ENCODE results near the gene PTGFR. TPM values are rescaled to one million over a fixed set of nuclear protein-coding genes. Genes with fewer than 3 reads are reported as not detected.

PTGFR gene
- polyA plus RNA-seq, 1 donor (not counting 4 experiments of a cell fraction or from before 2014, with no cell fraction given) = not detected

DNA sequence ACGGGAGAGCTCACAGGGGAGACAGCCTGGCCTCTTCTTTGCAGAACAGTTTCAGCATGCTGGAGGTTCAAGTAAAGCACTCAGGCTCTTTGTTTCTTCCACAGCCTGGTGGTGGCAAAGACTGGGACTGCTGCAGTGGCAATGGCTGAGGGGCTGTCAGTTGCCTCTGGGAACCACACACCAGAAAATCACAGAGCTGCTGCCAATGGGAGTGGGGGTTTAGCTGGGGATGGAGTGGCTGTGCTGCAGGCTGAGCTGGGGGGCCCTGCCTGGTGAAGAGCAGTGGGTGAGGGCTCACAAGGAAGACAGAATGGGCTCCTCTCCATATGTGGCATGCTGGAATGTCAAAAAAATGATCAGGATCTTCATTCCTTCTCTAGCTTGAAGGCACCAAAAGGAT, 25.6 kb upstream of the PTGFR start:
- DNase-seq (ENCODE audit: low read depth, low spot score) (no peak), FAIRE-seq (no peak)
- H3K4me1 ChIP-seq (ENCODE audit: control insufficient read depth, extremely low read depth, insufficient read depth, low read length) = no peaks in the 10 kb centered on the region
- no peak overlapping the region for H2AFZ ChIP-seq (ENCODE audit: control insufficient read depth, low read length)
- H3K9me1 ChIP-seq (ENCODE audit: control insufficient read depth, extremely low read depth, insufficient read depth, low read length) = no peaks in the 10 kb centered on the region
- no peaks in the 10 kb centered on the region for H3K79me2 ChIP-seq (ENCODE audit: control insufficient read depth, insufficient read depth, low read length)
- H3K9me3 ChIP-seq (ENCODE audit: control insufficient read depth, low read depth, low read length) = no peaks in the 10 kb centered on the region
- H4K20me1 ChIP-seq (ENCODE audit: control insufficient read depth, extremely low read depth, insufficient read depth, low read length) = no peaks in the 10 kb centered on the region
- H3K4me3 ChIP-seq (ENCODE audit: control insufficient read depth in 2 of 3, extremely low read depth in 1 of 3, insufficient read depth in 2 of 3, low read depth in 1 of 3, low read length in 3 of 3) = no peak overlapping the region
- H3K27me3 ChIP-seq (ENCODE audit: control insufficient read depth, extremely low read depth, insufficient read depth, low read length) = no peaks in the 10 kb centered on the region
- no peak for TF ChIP-seq EZH2 (IDR thresholded peaks at IDR 0.05; ENCODE audit: low read length)
- TF ChIP-seq CTCF (optimal IDR thresholded peaks at IDR 0.05 in 1 of 3, IDR thresholded peaks at IDR 0.05 in 1 of 3, conservative IDR thresholded peaks at IDR 0.05 in 1 of 3; ENCODE audit: extremely low read depth in 1 of 3, insufficient read depth in 2 of 3, low read length in 3 of 3) = no peak
- no peaks in the 10 kb centered on the region for H3K36me3 ChIP-seq (ENCODE audit: control insufficient read depth in 2 of 2, extremely low read depth in 1 of 2, insufficient read depth in 2 of 2, low read length in 2 of 2)
- H3K27ac ChIP-seq (ENCODE audit: control insufficient read depth, insufficient read depth, low read length) = no peak overlapping the region
- no peak overlapping the region for H3K9ac ChIP-seq (ENCODE audit: control insufficient read depth, extremely low read depth, insufficient read depth, low read length)
- no peak overlapping the region for H3K4me2 ChIP-seq (ENCODE audit: control insufficient read depth, extremely low read depth, insufficient read depth, low read depth, low read length)
- dilution Hi-C loops (cut with MboI; ENCODE audit: extremely low pct_ligation_motif_present, low sequenced_read_pairs) = no loop called here

DNA sequence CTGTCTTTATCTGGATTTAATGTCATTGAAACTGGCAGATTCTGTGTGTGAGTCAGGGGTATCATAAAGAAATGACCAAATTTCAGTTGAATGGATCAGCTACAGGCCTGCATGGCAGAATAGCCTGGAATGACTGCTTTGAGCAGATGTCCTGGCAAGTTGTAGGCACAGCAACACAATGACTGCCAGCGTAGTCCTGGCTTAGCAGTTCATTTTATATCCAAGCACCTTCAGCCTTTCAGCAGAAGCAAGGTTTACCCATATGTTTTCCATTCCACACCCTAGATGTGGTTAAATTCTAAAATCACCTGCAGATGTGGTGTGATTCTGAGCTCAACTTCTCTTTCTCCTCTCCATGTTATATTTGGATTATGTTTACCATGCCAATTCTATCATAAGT, 22.3 kb upstream of the PTGFR start:
- TF ChIP-seq EZH2 (IDR thresholded peaks at IDR 0.05; ENCODE audit: low read length) (no peak), CTCF (optimal IDR thresholded peaks at IDR 0.05 in 1 of 3, IDR thresholded peaks at IDR 0.05 in 1 of 3, conservative IDR thresholded peaks at IDR 0.05 in 1 of 3; ENCODE audit: extremely low read depth in 1 of 3, insufficient read depth in 2 of 3, low read length in 3 of 3) (no peak)
- no peak for FAIRE-seq
- no peaks in the 10 kb centered on the region for H4K20me1 ChIP-seq (ENCODE audit: control insufficient read depth, extremely low read depth, insufficient read depth, low read length)
- H3K27me3 ChIP-seq (ENCODE audit: control insufficient read depth, extremely low read depth, insufficient read depth, low read length) = no peaks in the 10 kb centered on the region
- no peak overlapping the region for H3K9ac ChIP-seq (ENCODE audit: control insufficient read depth, extremely low read depth, insufficient read depth, low read length)
- no peak for DNase-seq (ENCODE audit: low read depth, low spot score)
- H3K9me1 ChIP-seq (ENCODE audit: control insufficient read depth, extremely low read depth, insufficient read depth, low read length) = no peaks in the 10 kb centered on the region
- H3K9me3 ChIP-seq (ENCODE audit: control insufficient read depth, low read depth, low read length) = no peaks in the 10 kb centered on the region
- no peaks in the 10 kb centered on the region for H3K4me1 ChIP-seq (ENCODE audit: control insufficient read depth, extremely low read depth, insufficient read depth, low read length)
- no peak overlapping the region for H3K4me2 ChIP-seq (ENCODE audit: control insufficient read depth, extremely low read depth, insufficient read depth, low read depth, low read length)
- no peaks in the 10 kb centered on the region for H3K36me3 ChIP-seq (ENCODE audit: control insufficient read depth in 2 of 2, extremely low read depth in 1 of 2, insufficient read depth in 2 of 2, low read length in 2 of 2)
- H2AFZ ChIP-seq (ENCODE audit: control insufficient read depth, low read length) = no peak overlapping the region
- H3K4me3 ChIP-seq (ENCODE audit: control insufficient read depth in 2 of 3, extremely low read depth in 1 of 3, insufficient read depth in 2 of 3, low read depth in 1 of 3, low read length in 3 of 3) = no peak overlapping the region
- dilution Hi-C loops (cut with MboI; ENCODE audit: extremely low pct_ligation_motif_present, low sequenced_read_pairs) = no loop called here
- no peak overlapping the region for H3K27ac ChIP-seq (ENCODE audit: control insufficient read depth, insufficient read depth, low read length)
- H3K79me2 ChIP-seq (ENCODE audit: control insufficient read depth, insufficient read depth, low read length) = no peaks in the 10 kb centered on the region
